ENCODE results near the gene NUP62. TPM values are rescaled to one million over a fixed set of nuclear protein-coding genes. Genes with fewer than 3 reads are reported as not detected.

Gene NUP62
- total and polyA plus RNA-seq, 2 experiments from 2014 or later = 43.3 to 71.3 TPM

- H3K36me3 ChIP-seq = peaks cover 37% of the 10 kb centered on the region
These were observed 49.0 kb downstream of the NUP62 start for GRCh38 chr19:49880162-49880869.

GRCh38 chr19:49879243-49879963 lies 49.9 kb downstream of the NUP62 start:
- Histone ChIP-seq H3K27me3 (no peaks in the 10 kb centered on the region), H3K9me3 (ENCODE audit: low read depth) (no peaks in the 10 kb centered on the region), H3K4me1 (ENCODE audit: low read depth) (no peaks in the 10 kb centered on the region), H3K36me3 (peaks cover 32% of the 10 kb centered on the region), H3K4me3 (no peak overlapping the region), H3K27ac (no peak overlapping the region)
- no peak for DNase-seq (ENCODE audit: low read depth in 1 of 2, low spot score in 1 of 2)
- no peak for TF ChIP-seq CTCF (IDR thresholded peaks at IDR 0.05; ENCODE audit: low read depth, low read length)

More at GRCh38 chr19:49880162-49880869, 49.0 kb downstream of the NUP62 start:
- Histone ChIP-seq H3K4me1 (ENCODE audit: low read depth) (no peaks in the 10 kb centered on the region), H3K4me3 (no peak overlapping the region), H3K27ac (no peak overlapping the region), H3K9me3 (ENCODE audit: low read depth) (no peaks in the 10 kb centered on the region), H3K27me3 (no peaks in the 10 kb centered on the region)
- DNase-seq (ENCODE audit: low read depth in 1 of 2, low spot score in 1 of 2) = no peak
- TF ChIP-seq CTCF (IDR thresholded peaks at IDR 0.05; ENCODE audit: low read depth, low read length) = no peak

GRCh38 chr19:49878744-49879070 lies 50.6 kb downstream of the NUP62 start:
- Histone ChIP-seq H3K9me3 (ENCODE audit: low read depth) (no peaks in the 10 kb centered on the region), H3K4me3 (peak overlapping the region; percentile 55), H3K27me3 (no peaks in the 10 kb centered on the region), H3K4me1 (ENCODE audit: low read depth) (no peaks in the 10 kb centered on the region), H3K36me3 (peaks cover 26% of the 10 kb centered on the region), H3K27ac (no peak overlapping the region)
- no peak for TF ChIP-seq CTCF (IDR thresholded peaks at IDR 0.05; ENCODE audit: low read depth, low read length)
- DNase-seq (ENCODE audit: low read depth in 1 of 2, low spot score in 1 of 2) = no peak

- no peak for TF ChIP-seq CTCF (IDR thresholded peaks at IDR 0.05; ENCODE audit: low read depth, low read length)
These were observed 51.2 kb downstream of the NUP62 start for GRCh38 chr19:49877879-49878743.

GRCh38 chr19:49877020-49877878 lies 52.1 kb downstream of the NUP62 start, which contains the start of the genes AKT1S1 and TBC1D17:
Gene AKT1S1, minus strand, starts transcription at chr19:49877355. Its CDS starts 4,060 bp downstream, at chr19:49873295.
Gene TBC1D17, plus strand, starts transcription at chr19:49877702. Its CDS starts 22 bp downstream, at chr19:49877724.
- Histone ChIP-seq H3K4me1 (ENCODE audit: low read depth) (no peaks in the 10 kb centered on the region), H3K27ac (peak within 1 kb of the TSS; percentile 99), H3K27me3 (no peaks in the 10 kb centered on the region), H3K4me3 (peak within 1 kb of the TSS; percentile 76), H3K9me3 (ENCODE audit: low read depth) (no peaks in the 10 kb centered on the region), H3K36me3 (peaks cover 13% of the 10 kb centered on the region)
- DNase-seq (ENCODE audit: low read depth in 1 of 2, low spot score in 1 of 2) = peak; percentile 100
- no peak for TF ChIP-seq CTCF (IDR thresholded peaks at IDR 0.05; ENCODE audit: low read depth, low read length)

More at GRCh38 chr19:49877879-49878743, 51.2 kb downstream of the NUP62 start:
- peak; percentile 98 to 99 for DNase-seq (ENCODE audit: low read depth in 1 of 2, low spot score in 1 of 2)
- Histone ChIP-seq H3K36me3 (peaks cover 22% of the 10 kb centered on the region), H3K27me3 (no peaks in the 10 kb centered on the region), H3K4me3 (peak overlapping the region; percentile 55), H3K9me3 (ENCODE audit: low read depth) (no peaks in the 10 kb centered on the region), H3K4me1 (ENCODE audit: low read depth) (no peaks in the 10 kb centered on the region), H3K27ac (peak overlapping the region; percentile 99)

All from cardiac muscle cell (in vitro differentiated cells and primary cell).